ENCODE results near the gene TRIM31.

GRCh38 chr6:30136570-30137286, 23.8 kb upstream of the TRIM31 start:
- TF ChIP-seq CTCF (IDR thresholded peaks at IDR 0.05) (no peak), POLR2A (IDR thresholded peaks at IDR 0.05) (no peak)

All from adrenal gland (tissue), 5 donors.